Gastroesophageal sphincter (tissue), 3 donors: ENCODE data around the gene KIF3A.

Experiments used
- POLR2A ChIP-seq, 2 donors: fragments of 450-650 bp; IDR thresholded peaks; one replicate each; pipeline ENCODE4 v1.6.1; 2017; ENCODE audit warnings: antibody characterized with exemption in 2 of 2, mild to moderate bottlenecking in 2 of 2, moderate library complexity in 1 of 2
- TF ChIP-seq, protein P1 (sequence below), 4 experiments: fragments of 200-600 bp in 2 of 4; fragments of 450-650 bp in 2 of 4; sonication (generic) in 1 of 4; IDR thresholded peaks; one replicate each; pipeline ENCODE4 v1.5.1; 2017 to 2019; ENCODE audit warnings: antibody characterized with exemption in 4 of 4, mild to moderate bottlenecking in 2 of 4, moderate library complexity in 2 of 4

DNA sequence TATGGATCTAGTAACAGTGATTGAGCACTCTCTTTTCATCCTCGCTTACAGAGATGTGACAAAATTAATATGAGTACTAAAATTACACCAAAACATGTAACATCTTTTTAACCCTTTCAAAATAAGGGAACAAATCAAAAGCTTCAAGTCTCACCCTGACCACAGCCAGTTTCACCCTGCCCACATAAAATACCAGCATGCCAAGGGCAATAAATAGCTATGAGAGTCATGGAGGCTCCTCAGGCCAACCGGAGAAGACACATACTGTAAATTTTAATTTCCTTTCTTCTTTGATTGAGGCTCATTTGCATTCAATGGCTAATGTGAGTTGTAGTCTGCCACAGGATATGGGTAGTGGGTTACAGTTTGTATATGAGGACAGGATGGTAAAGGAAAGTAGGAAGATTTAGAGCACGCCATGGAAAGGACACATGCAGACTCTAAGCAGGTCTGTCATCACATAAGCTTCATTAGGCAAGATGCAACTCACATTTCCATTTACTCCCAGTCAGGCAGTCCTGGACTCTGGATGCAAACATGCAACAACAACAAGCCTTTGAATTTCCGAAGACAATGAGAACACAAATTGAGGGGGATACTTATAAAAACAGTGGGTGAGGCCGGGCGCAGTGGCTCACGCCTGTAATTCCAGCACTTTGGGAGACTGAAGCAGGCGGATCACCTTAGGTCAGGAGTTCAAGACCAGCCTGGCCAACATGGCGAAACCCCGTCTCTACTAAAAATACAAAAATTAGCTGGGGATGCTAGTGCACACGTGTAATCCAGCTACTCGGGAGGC is 52.2 kb downstream of the KIF3A start:
- TF ChIP-seq, protein P1, sequence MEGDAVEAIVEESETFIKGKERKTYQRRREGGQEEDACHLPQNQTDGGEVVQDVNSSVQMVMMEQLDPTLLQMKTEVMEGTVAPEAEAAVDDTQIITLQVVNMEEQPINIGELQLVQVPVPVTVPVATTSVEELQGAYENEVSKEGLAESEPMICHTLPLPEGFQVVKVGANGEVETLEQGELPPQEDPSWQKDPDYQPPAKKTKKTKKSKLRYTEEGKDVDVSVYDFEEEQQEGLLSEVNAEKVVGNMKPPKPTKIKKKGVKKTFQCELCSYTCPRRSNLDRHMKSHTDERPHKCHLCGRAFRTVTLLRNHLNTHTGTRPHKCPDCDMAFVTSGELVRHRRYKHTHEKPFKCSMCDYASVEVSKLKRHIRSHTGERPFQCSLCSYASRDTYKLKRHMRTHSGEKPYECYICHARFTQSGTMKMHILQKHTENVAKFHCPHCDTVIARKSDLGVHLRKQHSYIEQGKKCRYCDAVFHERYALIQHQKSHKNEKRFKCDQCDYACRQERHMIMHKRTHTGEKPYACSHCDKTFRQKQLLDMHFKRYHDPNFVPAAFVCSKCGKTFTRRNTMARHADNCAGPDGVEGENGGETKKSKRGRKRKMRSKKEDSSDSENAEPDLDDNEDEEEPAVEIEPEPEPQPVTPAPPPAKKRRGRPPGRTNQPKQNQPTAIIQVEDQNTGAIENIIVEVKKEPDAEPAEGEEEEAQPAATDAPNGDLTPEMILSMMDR (IDR thresholded peaks at IDR 0.05): no peak
- no peak for TF ChIP-seq POLR2A (IDR thresholded peaks at IDR 0.05)
